GM18858 (cell line): ENCODE measurements around the gene OTP.
A peak's percentile ranks its signal among the peaks of the same experiment; 100 is the strongest.

Source experiments
- ATAC-seq: cut with Tn5 transposase; IDR thresholded peaks from one replicate; pipeline ENCODE4 v1.9.1; 2021; ENCODE audit not compliant: unreplicated experiment

The OTP gene

GRCh38 chr5:77640589-77641396, 2.3 kb upstream of the OTP start:
- no peak for ATAC-seq

DNA sequence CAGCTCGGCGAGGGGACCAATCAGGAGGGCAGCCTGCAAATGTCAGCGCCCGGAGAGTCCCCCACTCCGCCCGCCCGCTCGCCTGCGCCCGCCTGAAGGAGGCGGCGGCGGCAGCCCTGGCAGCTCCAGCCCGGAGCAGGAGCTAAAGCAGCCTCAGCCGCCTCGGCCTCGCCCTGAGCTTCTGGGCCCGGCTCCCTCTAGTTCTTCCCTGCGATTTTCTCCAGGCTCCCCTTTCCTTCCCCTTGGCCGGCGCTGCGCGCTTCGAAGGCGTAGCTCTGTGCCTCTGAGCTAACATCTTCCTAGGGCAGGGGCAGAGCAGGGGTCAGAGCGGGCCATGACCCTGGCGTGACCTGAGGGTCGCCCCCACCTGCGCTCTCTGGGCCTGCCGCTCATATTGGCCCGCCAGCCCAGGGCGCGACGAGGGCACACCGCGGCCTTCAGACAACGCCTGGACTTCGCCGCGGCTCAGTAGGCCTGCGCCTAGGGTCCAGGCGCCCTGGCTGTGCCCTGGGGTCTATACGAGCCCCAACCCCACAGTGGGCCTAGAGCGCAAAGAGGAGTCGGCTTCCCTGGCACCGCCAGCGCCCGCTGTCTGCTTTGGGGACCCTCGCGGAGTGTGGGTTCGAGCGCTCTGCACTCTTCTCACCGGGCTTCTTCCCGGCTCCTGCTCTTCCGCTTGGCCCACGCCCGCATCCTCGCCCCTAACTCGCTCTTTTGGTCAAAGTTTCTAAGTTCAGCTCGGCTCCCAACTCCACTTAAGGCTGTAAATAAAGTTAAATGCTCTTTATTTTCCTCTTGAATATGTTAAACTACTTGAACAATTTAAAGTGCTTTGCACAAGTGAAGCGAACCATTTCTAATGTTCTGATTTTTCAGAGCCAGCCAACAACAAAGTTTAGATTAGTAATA, 504 bp upstream of the OTP start:
- ATAC-seq: no peak

- no peak for ATAC-seq
Observed at GRCh38 chr5:77637170-77637997, 1.1 kb downstream of the OTP start.

- no peak for ATAC-seq
Observed at GRCh38 chr5:77636641-77637169, 1.8 kb downstream of the OTP start.

GRCh38 chr5:77635917-77636640, 2.4 kb downstream of the OTP start:
- no peak for ATAC-seq

- no peak for ATAC-seq
Observed at GRCh38 chr5:77635067-77635916, 3.2 kb downstream of the OTP start.

DNA sequence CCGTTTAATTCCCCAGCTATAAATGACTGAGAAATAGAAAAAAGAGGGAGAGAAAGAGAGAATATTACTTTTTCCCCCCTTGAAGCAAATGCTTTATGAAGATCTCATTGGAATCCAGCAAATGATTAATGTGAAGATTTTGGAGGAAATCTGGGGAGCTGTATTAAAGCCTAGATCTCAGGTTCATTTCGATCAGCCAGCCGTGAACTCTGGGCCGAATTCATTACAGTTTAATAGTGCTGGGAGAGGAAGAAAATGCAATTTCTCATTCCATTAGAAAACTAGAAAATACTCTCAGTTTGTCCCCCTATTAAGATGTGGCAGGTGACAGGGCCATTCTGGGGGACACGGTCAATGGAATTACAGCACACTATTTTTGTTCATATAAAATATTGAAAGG, 4.8 kb downstream of the OTP start:
- no peak for ATAC-seq

- no peak for ATAC-seq
Observed at GRCh38 chr5:77633207-77633675, 5.3 kb downstream of the OTP start.

DNA sequence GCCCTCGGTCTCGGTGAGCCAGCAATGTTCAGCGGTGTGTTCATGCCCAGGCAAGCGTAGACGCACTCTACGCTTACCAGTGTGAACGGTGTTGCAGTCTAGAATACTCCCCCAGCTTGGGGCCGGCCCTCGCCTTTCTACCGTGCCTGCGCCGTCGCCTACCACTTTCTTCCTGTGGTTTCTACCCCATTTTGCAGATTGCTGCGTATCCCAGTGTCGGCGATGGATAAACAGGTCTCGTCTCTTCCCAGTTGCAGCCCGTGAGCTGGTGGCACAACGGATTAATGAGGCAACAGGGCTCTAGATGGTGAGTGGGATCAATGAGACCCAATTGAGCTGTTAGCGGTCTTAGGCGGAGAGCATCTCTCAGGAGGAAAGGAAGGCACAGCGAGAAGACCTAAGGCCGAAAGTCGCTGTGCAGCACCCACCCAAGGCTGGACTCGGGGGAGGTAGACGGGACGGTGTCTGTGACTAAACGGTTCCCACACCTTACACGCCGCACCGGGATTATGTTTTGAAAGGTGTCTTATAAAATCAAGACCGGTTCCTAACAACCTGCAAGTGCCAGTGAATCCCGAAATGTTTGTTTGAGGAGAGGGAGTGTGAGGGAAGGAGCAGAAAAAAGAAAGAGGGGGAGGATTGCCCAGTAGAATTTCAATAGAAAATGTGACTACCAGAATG, 5.8 kb downstream of the OTP start:
- no peak for ATAC-seq

DNA sequence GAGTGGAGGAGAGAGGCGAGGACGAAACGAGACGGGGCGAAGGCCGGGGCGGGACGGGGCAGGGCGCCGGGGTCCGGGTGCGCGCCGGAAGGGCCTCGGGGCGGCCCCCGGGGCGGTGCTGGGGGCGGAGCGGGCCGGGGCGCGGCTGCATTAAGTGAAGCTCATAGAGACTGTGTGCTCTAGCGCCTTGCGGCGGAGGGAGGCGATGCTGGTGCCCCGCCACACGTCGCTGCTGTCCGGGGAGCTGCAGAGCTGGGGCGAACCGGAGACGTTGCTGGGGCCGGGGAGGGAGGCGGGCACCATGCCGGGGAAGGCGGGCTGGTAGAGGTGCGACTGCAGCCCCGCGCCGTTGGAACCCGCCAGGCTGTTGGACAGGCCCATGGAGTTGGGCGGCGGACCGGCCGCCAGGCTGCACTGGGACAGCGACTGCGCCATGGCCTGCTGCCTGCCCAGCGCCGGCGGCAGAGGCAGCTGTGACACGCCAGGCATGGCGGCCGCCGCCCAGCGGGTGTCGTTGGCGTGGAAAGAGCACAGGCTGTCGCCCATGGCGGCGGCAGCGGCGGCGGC, 8.3 kb downstream of the OTP start:
- peak; percentile 79 for ATAC-seq

- ATAC-seq: no peak
Observed at GRCh38 chr5:77629509-77630113, 8.9 kb downstream of the OTP start.

DNA sequence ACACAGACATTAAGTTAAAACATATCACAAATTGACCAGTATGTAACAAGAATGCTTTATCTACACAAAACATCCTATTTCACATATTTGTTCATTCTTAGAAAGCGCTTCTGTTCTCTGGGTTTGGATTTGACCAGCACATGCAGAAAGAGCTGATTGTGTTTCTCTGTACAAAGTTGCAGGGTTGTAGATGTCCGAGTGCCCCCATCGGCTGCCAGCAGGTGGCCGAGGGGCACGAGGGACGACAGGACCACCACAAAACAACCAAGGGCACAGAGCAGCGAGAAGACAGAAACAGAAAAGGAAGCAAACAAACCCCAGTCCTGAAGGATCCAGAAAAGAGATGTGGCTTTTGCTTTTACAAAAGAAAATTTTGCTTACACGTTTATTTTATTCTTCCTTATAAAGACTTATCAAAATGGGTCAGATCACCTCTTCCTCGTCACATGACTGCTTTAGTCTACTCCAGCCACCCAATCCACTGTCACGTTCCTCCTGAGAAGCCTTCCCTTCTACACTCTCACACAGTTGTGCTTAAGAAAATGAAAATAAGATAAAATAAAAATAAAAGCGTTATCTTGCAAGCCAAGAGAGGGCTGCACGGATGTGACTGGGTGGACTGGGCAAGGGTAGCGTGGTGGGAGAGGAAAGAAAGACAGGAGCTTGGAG, 9.5 kb downstream of the OTP start:
- ATAC-seq: no peak

- no peak for ATAC-seq
Observed at GRCh38 chr5:77627869-77628674, 10.4 kb downstream of the OTP start.

DNA sequence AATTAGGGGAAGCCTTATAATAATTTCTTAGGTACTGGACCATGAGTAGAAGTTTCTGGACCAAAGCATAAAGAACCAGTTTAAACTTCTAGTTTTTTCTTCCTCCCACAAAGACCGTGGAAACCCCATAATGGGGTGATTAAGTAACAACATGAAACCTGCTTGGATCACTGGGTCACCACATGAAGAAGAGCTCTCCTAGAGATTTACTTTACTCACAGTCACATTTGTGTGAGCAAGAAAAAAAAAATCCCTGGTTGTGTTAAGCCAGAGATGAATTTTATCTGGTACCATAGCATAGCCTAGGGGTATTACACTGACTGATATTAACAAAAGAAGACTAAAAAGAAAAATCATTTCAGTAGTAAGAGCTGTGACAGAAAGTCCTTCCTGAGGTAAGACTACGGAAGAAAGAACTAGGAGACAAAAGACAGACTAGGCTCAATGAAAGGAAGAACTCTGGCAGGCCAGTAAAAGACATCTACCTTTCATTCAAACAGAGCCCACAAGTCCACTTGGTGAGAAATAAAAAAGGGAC, 15.2 kb downstream of the OTP start:
- ATAC-seq: no peak

DNA sequence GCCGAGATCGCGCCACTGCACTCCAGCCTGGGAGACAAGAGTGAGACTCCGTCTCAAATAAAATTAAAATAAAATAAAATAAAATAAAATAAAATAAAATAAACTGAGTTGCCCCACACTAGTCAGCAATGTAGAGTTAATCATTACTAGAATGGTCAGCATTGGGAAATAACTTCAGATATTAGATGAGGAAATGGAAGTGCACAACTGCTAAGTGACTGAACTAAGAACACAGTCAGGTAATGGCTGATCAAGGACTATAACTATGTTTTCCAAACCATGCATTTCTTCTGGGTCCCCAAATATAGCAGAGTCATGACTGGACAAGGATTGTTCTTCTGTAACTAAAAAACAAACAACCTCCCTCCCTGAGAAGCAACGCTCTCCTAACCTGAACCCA, 17.1 kb downstream of the OTP start:
- no peak for ATAC-seq

DNA sequence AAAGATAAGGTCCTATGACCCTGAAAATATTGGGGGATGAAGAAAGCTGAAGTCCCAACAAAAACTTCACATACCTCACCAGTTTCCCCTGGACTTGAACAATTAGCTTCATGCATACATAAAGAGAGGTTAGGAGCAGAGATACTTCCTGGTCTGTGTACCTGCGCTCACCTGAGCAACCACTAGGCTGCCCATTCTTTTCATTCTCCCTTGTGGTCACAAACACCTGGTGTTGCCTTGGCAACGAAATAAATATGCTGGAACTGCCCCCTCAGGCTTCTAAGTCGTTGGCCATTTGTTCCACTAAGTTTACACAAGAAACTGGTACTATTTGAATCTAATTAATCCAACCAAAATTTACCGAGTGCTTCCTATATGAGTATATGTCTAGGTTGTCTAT, 18.1 kb downstream of the OTP start:
- no peak for ATAC-seq
